Sigmoid colon (tissue), 7 donors: ENCODE measurements around the gene PCMT1. TPM values are rescaled to one million over a fixed set of nuclear protein-coding genes. Genes with fewer than 3 reads are reported as not detected.

Experiments
- DNase-seq: peaks from one replicate; pipeline ENCODE4 v3.0.0-alpha.2; 2019
- H3K27ac ChIP-seq, 4 donors: fragments of 200-600 bp; sonication (generic); one replicate each; pipeline ENCODE4 v1.5.1; 2016 to 2019; ENCODE audit warnings: mild to moderate bottlenecking in 1 of 4
- H3K27me3 ChIP-seq, 3 donors: fragments of 200-600 bp; sonication (generic); one replicate each; pipeline ENCODE4 v1.5.1; 2019; ENCODE audit warnings: mild to moderate bottlenecking in 1 of 3
- H3K36me3 ChIP-seq, 4 donors: fragments of 200-600 bp; sonication (generic); one replicate each; pipeline ENCODE4 v1.5.1; 2016 to 2019
- H3K4me1 ChIP-seq, 4 donors: fragments of 200-600 bp; sonication (generic); one replicate each; pipeline ENCODE4 v1.5.1; 2017 to 2019
- H3K4me3 ChIP-seq, 4 donors: fragments of 200-600 bp; sonication (generic); one replicate each; pipeline ENCODE4 v1.5.1; 2017 to 2019; ENCODE audit warnings: mild to moderate bottlenecking in 2 of 4, moderate library complexity in 1 of 4
- H3K9me3 ChIP-seq, 4 donors: fragments of 200-600 bp in 3 of 4; sonication (generic) in 3 of 4; one replicate each; pipeline versions ENCODE4 v1.5.1 to v1.6.1; 2013 to 2019
- CTCF ChIP-seq, 4 experiments: fragments of 450-650 bp in 3 of 4; fragments of 200-600 bp in 1 of 4; IDR thresholded peaks; one replicate each; pipeline ENCODE4 v1.5.1; 2016 to 2019; ENCODE audit warnings: antibody characterized with exemption in 4 of 4, mild to moderate bottlenecking in 3 of 4, moderate library complexity in 2 of 4
- EP300 ChIP-seq, 4 donors: sonication (generic); formaldehyde crosslinking; IDR thresholded peaks; one replicate each; pipeline ENCODE4 v1.6.1; 2017; ENCODE audit warnings: antibody characterized with exemption in 4 of 4
- POLR2A ChIP-seq, 2 donors: fragments of 450-650 bp; IDR thresholded peaks; one replicate each; pipeline ENCODE4 v1.6.1; 2016; ENCODE audit warnings: antibody characterized with exemption in 2 of 2, mild to moderate bottlenecking in 2 of 2, moderate library complexity in 2 of 2
- POLR2AphosphoS5 ChIP-seq, 4 donors: sonication (generic); formaldehyde crosslinking; IDR thresholded peaks; one replicate each; pipeline ENCODE4 v1.6.1; 2017; ENCODE audit warnings: antibody characterized with exemption in 4 of 4
- WGBS, 2 donors: extraction: QIAGEN DNeasy Blood & Tissue Kit; methylation state at CpG; one replicate each; pipeline ENCODE4 v1.1.7; 2013; 5-methylcytosine and 5-hydroxymethylcytosine counted together
- intact Hi-C: fragments of 100-400 bp; cut with DNase I; formaldehyde crosslinking; loops from one replicate; pipeline ENCODE4 v1.15.1; 2023
- polyA plus RNA-seq, 3 donors: library from polyadenylated mRNA; stranded (reverse); fragments of 200-250 nt; gene quantifications; one replicate each; pipeline ENCODE4 v1.2.3, GENCODE V29; 2013
- total RNA-seq, 4 donors: library from RNA; depleted of rRNA; stranded (reverse); fragments of >200 nt; gene quantifications; one replicate each; pipeline ENCODE4 v1.1.0, GENCODE V29; 2016
- donor health status: healthy with polysubstance abuse.
- donor health status: Bipolar disorder and iron deficiency.
- donor health status: healthy.

The PCMT1 gene
- total and polyA plus RNA-seq, 7 donors, result 33.0 to 117 (median 74.0) TPM

GRCh38 chr6:149823013-149823412 is 73.5 kb downstream of the PCMT1 start:
- Histone ChIP-seq H3K9me3 (no peaks in the 10 kb centered on the region), H3K36me3 (peaks cover 0 to 32% (median 5%) of the 10 kb centered on the region in 4 donors), H3K4me1 (no peaks in the 10 kb centered on the region), H3K4me3 (no peak overlapping the region), H3K27ac (no peak overlapping the region), H3K27me3 (no peaks in the 10 kb centered on the region)
- WGBS, 2 donors, result 82 to 87% methylated on average over 4 of the region's 4 CpGs
- DNase-seq, result no peak
- intact Hi-C loops, result no loop called here
- TF ChIP-seq CTCF (IDR thresholded peaks at IDR 0.05) (no peak), EP300 (IDR thresholded peaks at IDR 0.05) (no peak), POLR2A (IDR thresholded peaks at IDR 0.05) (no peak), POLR2AphosphoS5 (IDR thresholded peaks at IDR 0.05) (no peak)

GRCh38 chr6:149825292-149825691 is 75.8 kb downstream of the PCMT1 start:
- no peak for DNase-seq
- Histone ChIP-seq H3K27me3 (no peaks in the 10 kb centered on the region), H3K4me1 (no peaks in the 10 kb centered on the region), H3K36me3 (peaks cover 0 to 28% (median 5%) of the 10 kb centered on the region in 4 donors), H3K4me3 (no peak overlapping the region), H3K27ac (no peak overlapping the region), H3K9me3 (no peaks in the 10 kb centered on the region)
- TF ChIP-seq CTCF (IDR thresholded peaks at IDR 0.05), result no peak
- TF ChIP-seq POLR2A (IDR thresholded peaks at IDR 0.05), result no peak
- no peak for TF ChIP-seq EP300 (IDR thresholded peaks at IDR 0.05)
- no peak for TF ChIP-seq POLR2AphosphoS5 (IDR thresholded peaks at IDR 0.05)
- 71 to 87% methylated on average over 4 of the region's 4 CpGs for WGBS, 2 donors
- intact Hi-C loops, result no loop called here

GRCh38 chr6:149830731-149831307 is 81.3 kb downstream of the PCMT1 start:
- no peak for TF ChIP-seq CTCF (IDR thresholded peaks at IDR 0.05)
- TF ChIP-seq POLR2AphosphoS5 (IDR thresholded peaks at IDR 0.05), result no peak
- TF ChIP-seq POLR2A (IDR thresholded peaks at IDR 0.05), result no peak
- no peak for TF ChIP-seq EP300 (IDR thresholded peaks at IDR 0.05)
- Histone ChIP-seq H3K4me1 (no peaks in the 10 kb centered on the region), H3K4me3 (no peak overlapping the region), H3K27me3 (no peaks in the 10 kb centered on the region), H3K9me3 (peaks cover 0 to 2% (median 0%) of the 10 kb centered on the region in 4 donors), H3K36me3 (peaks cover 0 to 29% (median 2%) of the 10 kb centered on the region in 4 donors), H3K27ac (peak overlapping the region in 1 of 4 donors; percentile 3)
- intact Hi-C loops, result no loop called here
- DNase-seq, result no peak
- 89 to 92% methylated on average over 7 of the region's 7 CpGs for WGBS, 2 donors

- H3K4me1 ChIP-seq, result no peaks in the 10 kb centered on the region
- intact Hi-C loops, result no loop called here
- H3K9me3 ChIP-seq, result peaks cover 0 to 2% (median 0%) of the 10 kb centered on the region in 4 donors
- H3K36me3 ChIP-seq, result peaks cover 0 to 28% (median 0%) of the 10 kb centered on the region in 4 donors
- no peaks in the 10 kb centered on the region for H3K27me3 ChIP-seq
- H3K27ac ChIP-seq, result peak overlapping the region in 1 of 4 donors; percentile 3
- TF ChIP-seq EP300 (IDR thresholded peaks at IDR 0.05), result no peak
- TF ChIP-seq POLR2A (IDR thresholded peaks at IDR 0.05), result no peak
- TF ChIP-seq CTCF (IDR thresholded peaks at IDR 0.05), result no peak
- no peak for TF ChIP-seq POLR2AphosphoS5 (IDR thresholded peaks at IDR 0.05)
- DNase-seq, result no peak
- WGBS, 2 donors, result 81 to 82% methylated on average over 6 of the region's 6 CpGs
- H3K4me3 ChIP-seq, result no peak overlapping the region
Observed at GRCh38 chr6:149831308-149831820, 81.8 kb downstream of the PCMT1 start.
